ENCODE data around the gene MPV17L2.
A peak's percentile ranks its signal among the peaks of the same experiment; 100 is the strongest.

MPV17L2 gene

DNA sequence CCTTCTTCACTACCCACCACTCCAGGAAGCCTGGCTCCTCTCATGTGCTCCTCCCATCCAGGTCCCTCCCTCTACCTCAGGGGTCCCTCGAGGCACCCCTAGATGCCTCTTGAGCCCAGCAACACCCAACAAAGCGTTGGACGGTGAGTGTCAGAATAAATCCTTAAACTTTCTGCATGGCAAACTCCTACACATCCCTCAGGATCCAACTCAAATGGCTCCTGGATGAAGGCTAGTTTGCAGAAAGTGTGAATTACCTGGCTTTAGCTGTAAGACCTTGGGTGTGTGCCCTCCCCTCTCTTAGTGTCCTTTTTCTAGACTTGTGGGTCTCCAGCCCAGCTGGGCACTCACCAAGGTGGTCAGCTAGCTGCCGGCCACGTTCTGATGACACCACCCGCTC is 5.4 kb downstream of the MPV17L2 start:
- Histone ChIP-seq H3F3A (ENCODE audit: control insufficient read depth, insufficient read depth) (peaks cover 17% of the 10 kb centered on the region), H3K36me3 (ENCODE audit: control insufficient read depth, low read length) (peaks cover 62% of the 10 kb centered on the region), H3K4me2 (ENCODE audit: low read length) (no peak overlapping the region), H3K4me3 (ENCODE audit: low read length) (no peak overlapping the region), H3K4me1 (ENCODE audit: control insufficient read depth, low read length) (peaks cover 32% of the 10 kb centered on the region), H3K27ac (ENCODE audit: low read depth, low read length) (no peak overlapping the region), H3K9me3 (ENCODE audit: control insufficient read depth, insufficient read depth, low read length) (no peaks in the 10 kb centered on the region), H4K20me1 (ENCODE audit: control insufficient read depth, insufficient read depth, low read depth, low read length) (no peaks in the 10 kb centered on the region; the same call in 1 of the 2 replicates), H3K27me3 (ENCODE audit: control insufficient read depth, low read length) (no peaks in the 10 kb centered on the region), H3K79me2 (ENCODE audit: control insufficient read depth, low read length) (peaks cover 34% of the 10 kb centered on the region), H3K9me2 (replicated peaks; ENCODE audit: control insufficient read depth, low read length) (no peaks in the 10 kb centered on the region)
- TF ChIP-seq, protein P1, sequence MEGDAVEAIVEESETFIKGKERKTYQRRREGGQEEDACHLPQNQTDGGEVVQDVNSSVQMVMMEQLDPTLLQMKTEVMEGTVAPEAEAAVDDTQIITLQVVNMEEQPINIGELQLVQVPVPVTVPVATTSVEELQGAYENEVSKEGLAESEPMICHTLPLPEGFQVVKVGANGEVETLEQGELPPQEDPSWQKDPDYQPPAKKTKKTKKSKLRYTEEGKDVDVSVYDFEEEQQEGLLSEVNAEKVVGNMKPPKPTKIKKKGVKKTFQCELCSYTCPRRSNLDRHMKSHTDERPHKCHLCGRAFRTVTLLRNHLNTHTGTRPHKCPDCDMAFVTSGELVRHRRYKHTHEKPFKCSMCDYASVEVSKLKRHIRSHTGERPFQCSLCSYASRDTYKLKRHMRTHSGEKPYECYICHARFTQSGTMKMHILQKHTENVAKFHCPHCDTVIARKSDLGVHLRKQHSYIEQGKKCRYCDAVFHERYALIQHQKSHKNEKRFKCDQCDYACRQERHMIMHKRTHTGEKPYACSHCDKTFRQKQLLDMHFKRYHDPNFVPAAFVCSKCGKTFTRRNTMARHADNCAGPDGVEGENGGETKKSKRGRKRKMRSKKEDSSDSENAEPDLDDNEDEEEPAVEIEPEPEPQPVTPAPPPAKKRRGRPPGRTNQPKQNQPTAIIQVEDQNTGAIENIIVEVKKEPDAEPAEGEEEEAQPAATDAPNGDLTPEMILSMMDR (IDR thresholded peaks at IDR 0.05; ENCODE audit: low read depth, low read length, poor library complexity, severe bottlenecking) = no peak
- no peak for TF ChIP-seq EZH2phosphoT487 (IDR thresholded peaks at IDR 0.05; ENCODE audit: borderline replicate concordance, low read length)

DNA sequence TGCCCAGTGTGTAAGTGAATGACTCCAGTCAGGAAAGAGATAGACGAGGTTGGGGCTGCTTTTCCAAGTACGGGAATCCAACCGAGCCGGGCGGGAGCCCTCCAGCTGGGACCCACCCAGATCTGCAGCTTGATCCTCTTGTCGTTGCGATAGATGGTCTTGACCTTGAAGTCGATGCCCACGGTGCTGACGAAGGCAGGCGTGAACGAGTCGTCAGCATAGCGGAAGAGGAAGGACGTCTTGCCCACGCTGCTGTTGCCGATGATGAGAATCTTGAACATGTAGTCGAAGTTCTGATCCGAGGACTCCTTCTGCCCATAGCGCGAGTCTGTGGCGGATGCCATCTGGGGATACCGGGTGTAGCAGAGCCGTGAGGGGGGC is 9.4 kb downstream of the MPV17L2 start:
- Histone ChIP-seq H3F3A (ENCODE audit: control insufficient read depth, insufficient read depth) (peaks cover 16% of the 10 kb centered on the region), H4K20me1 (ENCODE audit: control insufficient read depth, insufficient read depth, low read depth, low read length) (no peaks in the 10 kb centered on the region), H3K4me3 (ENCODE audit: low read length) (peak overlapping the region; percentile 98), H3K9me2 (replicated peaks; ENCODE audit: control insufficient read depth, low read length) (no peaks in the 10 kb centered on the region), H3K79me2 (ENCODE audit: control insufficient read depth, low read length) (peaks cover 35% of the 10 kb centered on the region), H3K4me2 (ENCODE audit: low read length) (peak overlapping the region; percentile 95), H3K36me3 (ENCODE audit: control insufficient read depth, low read length) (peaks cover 48% of the 10 kb centered on the region), H3K9me3 (ENCODE audit: control insufficient read depth, insufficient read depth, low read length) (no peaks in the 10 kb centered on the region), H3K27me3 (ENCODE audit: control insufficient read depth, low read length) (no peaks in the 10 kb centered on the region), H3K27ac (ENCODE audit: low read depth, low read length) (no peak overlapping the region), H3K4me1 (ENCODE audit: control insufficient read depth, low read length) (peaks cover 28% of the 10 kb centered on the region)
- no peak for TF ChIP-seq EZH2phosphoT487 (IDR thresholded peaks at IDR 0.05; ENCODE audit: borderline replicate concordance, low read length)
- TF ChIP-seq, protein P1 (IDR thresholded peaks at IDR 0.05; ENCODE audit: low read depth, low read length, poor library complexity, severe bottlenecking) = no peak

DNA sequence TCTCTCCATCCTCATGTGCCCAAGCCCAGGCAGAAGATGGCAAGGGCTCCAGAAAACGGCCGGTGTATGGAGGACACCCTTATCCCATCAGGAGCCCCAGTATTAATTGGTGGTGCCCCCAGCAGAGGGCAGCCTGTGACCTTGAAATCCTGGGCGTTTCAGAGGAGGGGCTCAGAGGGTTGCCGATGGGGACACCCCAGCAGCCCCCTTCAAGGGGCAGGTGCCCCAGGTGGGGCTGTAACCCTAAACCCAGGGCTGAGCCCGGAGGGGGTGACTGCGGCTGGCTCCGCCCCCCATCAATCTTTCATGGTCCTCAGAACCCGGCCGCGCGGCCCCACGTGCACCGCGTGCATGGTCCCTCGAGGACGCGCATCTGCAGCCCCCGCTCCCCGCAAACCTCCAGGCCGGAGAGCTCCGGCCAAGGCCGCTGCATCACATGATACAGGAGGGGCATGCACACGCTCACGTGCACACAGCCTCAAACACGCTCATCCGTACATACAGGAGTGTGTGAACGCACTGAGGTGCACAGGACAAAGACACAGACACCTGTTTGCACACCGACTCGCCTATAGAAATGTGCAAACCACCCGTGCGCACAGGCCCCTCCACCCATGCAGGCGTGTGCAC is 9.9 kb downstream of the MPV17L2 start:
- Histone ChIP-seq H3K9me3 (ENCODE audit: control insufficient read depth, insufficient read depth, low read length) (no peaks in the 10 kb centered on the region), H3K4me3 (ENCODE audit: low read length) (peak overlapping the region; percentile 98), H3K79me2 (ENCODE audit: control insufficient read depth, low read length) (peaks cover 35% of the 10 kb centered on the region), H3K4me2 (ENCODE audit: low read length) (peak overlapping the region; percentile 95), H3K27me3 (ENCODE audit: control insufficient read depth, low read length) (no peaks in the 10 kb centered on the region), H3K36me3 (ENCODE audit: control insufficient read depth, low read length) (peaks cover 44% of the 10 kb centered on the region), H3K4me1 (ENCODE audit: control insufficient read depth, low read length) (peaks cover 29% of the 10 kb centered on the region), H3K9me2 (replicated peaks; ENCODE audit: control insufficient read depth, low read length) (no peaks in the 10 kb centered on the region), H3F3A (ENCODE audit: control insufficient read depth, insufficient read depth) (peaks cover 17% of the 10 kb centered on the region), H4K20me1 (ENCODE audit: control insufficient read depth, insufficient read depth, low read depth, low read length) (no peaks in the 10 kb centered on the region), H3K27ac (ENCODE audit: low read depth, low read length) (peak overlapping the region; percentile 68)
- no peak for TF ChIP-seq EZH2phosphoT487 (IDR thresholded peaks at IDR 0.05; ENCODE audit: borderline replicate concordance, low read length)
- TF ChIP-seq, protein P1 (IDR thresholded peaks at IDR 0.05; ENCODE audit: low read depth, low read length, poor library complexity, severe bottlenecking) = peak; percentile 65
